C1 segment of cervical spinal cord (tissue), 14 donors: ENCODE measurements around the gene CHCHD3.
"Not testable (repeated sequence)": the region's sequence is repeated elsewhere in the genome, so short reads cannot be mapped to it uniquely, and the experiment has no call there.

Source experiments
- DNase-seq, 14 donors: peaks; one replicate each; lab custom pipeline; 2025; lab: John Stamatoyannopoulos, UW

Gene CHCHD3

DNA sequence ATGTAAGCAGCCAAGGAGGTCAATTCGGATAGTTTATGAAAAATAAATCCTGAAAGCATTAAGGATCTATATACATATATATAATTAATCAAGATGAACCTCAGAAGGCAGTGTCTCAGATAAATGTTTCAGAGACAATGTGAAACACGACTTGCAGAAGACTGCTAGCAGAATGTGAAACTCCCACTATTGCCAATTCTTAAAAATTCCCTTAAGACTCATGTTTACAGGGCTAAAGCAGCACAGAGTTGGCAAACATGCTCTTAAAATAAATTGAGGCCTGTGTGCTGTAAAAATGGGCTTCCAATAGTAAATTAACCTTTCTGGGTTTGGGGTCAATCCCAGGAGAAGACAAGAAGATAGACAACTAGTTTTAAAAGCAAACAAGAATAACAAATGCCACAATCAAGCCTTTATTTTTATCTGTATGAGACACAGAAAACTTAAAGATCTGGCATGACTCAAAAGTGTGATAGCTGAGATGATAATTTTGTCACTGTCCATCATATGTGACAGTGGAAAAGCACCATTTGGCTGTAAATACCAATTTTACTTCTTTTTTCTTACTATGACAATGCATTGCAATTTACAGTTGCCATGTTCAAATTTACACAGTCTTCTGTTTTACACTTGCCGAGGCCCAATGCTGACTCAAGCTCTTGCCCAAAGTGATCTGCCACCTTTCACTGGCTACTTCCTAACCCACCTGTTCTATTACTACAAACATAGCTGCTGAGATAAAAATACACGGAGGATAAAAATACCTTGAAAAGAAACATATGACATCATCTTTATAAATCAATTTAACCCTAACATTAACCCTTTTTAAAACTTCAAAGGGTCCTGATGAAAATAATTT, 78.6 kb downstream of the CHCHD3 start:
- DNase-seq: no peak

GRCh38 chr7:133001727-133002126, 80.2 kb downstream of the CHCHD3 start:
- DNase-seq: no peak

GRCh38 chr7:132999845-133000244, 82.0 kb downstream of the CHCHD3 start:
- DNase-seq: no peak

DNA sequence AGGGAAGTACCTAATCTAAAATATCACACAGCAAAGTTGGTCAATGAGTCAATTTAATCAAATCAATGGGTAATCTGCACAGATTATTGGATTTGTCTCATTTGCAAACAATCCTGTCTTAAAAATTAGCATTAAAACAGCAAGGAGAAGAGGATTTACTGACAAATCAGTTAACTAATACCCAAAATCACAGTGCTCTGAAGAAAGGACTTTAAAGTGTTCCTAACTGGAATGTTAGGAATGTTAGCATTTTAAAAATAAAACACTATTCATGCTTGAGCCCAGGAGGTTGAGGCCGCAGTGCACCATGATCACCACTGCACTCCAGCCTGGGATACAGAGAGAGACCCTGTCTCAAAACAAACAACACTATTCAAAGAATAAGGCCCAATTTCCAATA, 83.1 kb downstream of the CHCHD3 start:
- DNase-seq: no peak

DNA sequence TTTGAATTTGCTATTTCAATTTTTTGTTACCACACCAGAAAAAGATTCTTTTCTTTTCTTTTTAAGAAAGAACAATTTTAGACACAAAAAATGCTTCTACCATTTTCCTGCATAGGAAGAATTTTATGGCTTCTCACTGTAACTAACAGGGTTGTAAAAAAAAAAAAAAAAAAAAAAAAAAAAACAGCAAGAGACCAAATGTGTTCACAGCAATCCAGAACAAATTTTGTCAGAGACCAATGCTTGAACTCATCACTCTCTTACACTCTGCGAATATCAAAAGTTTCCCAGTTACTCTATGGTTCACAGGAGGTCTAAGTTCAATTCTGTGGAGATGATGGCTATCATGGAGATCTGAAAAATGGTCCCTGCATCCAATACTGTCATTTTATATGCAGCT, 84.4 kb downstream of the CHCHD3 start:
- DNase-seq: no peak

DNA sequence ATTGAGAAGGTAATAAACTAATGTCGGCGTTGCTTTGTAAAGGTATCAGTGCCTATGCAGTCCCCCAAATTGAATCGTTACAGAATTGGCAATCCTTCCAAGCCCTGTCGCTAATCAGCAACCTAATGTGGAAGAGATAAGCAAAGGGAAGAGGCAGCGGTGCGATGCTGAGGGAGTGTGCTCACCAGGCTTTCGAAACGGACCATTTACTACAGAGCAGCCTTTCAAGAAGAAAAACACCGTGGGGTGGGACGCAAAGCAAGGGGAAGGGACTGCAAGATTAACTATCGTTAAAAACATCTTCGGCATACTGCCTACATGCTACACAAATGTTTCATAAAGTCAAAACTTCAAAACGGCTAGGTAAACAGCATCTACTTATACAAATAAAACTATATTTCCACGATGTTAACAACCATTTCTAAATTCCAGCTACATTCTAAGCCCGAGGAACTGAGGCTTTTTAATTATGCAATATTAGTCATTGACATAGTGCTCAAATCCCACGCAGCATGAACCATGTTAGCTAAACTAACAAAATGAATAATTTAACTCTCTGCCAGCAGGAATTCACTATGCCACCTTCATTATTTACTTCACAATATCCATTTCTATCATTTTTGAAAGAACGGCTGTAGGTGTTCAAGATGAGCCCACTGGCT, 85.2 kb downstream of the CHCHD3 start:
- DNase-seq: no peak

GRCh38 chr7:132993377-132994013, 88.4 kb downstream of the CHCHD3 start:
- DNase-seq: no peak

GRCh38 chr7:132991615-132992587, 90.0 kb downstream of the CHCHD3 start:
- peak in 4 of 14 donors; percentile 0 to 26 (median 4) for DNase-seq

GRCh38 chr7:132988117-132988516, 93.8 kb downstream of the CHCHD3 start:
- no peak for DNase-seq

- no peak for DNase-seq
Measured at GRCh38 chr7:132980402-132980801, 101.5 kb downstream of the CHCHD3 start.

GRCh38 chr7:132979524-132979923, 102.4 kb downstream of the CHCHD3 start:
- no peak for DNase-seq

- DNase-seq: no peak
Measured at GRCh38 chr7:132977234-132977633, 104.7 kb downstream of the CHCHD3 start.

DNA sequence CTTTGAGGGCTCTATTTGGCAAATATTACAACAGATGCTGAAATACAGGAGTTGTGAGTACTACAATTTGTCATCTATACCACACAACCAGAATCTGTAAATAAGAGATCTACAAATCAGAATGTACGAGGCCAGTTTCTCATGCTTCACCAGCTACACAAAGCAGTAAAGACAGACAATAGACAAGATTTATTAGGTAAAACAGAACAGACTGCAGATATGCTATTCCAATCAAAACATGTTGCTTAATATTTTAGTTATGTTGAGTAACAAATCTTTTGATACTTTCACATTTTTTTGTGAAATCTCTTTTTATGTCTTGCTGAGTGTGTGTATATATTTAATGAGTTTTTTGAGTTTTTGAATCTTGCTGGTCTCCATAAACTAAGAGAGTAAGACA, 109.1 kb downstream of the CHCHD3 start:
- DNase-seq: no peak

GRCh38 chr7:132970257-132970656, 111.6 kb downstream of the CHCHD3 start:
- DNase-seq: no peak

GRCh38 chr7:132969520-132969919, 112.4 kb downstream of the CHCHD3 start:
- DNase-seq: no peak

DNA sequence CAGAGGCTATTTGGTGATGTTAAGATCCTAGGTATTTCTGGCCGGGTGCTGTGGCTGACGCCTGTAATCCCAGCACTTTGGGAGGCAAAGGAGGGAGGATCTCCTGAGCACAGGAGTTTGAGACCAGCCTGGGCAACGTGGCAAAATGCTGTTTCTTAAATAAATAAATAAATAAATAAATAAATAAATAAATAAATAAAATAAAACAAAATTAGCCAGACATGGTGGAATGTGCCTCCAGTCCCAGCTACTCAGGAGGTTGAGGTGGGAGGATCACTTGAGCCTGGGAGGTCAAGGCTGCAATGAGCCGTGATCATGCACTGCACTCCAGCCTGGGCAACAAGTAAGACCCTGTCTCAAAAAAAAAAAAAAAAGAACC, 114.4 kb downstream of the CHCHD3 start:
- not testable (repeated sequence) for DNase-seq

DNA sequence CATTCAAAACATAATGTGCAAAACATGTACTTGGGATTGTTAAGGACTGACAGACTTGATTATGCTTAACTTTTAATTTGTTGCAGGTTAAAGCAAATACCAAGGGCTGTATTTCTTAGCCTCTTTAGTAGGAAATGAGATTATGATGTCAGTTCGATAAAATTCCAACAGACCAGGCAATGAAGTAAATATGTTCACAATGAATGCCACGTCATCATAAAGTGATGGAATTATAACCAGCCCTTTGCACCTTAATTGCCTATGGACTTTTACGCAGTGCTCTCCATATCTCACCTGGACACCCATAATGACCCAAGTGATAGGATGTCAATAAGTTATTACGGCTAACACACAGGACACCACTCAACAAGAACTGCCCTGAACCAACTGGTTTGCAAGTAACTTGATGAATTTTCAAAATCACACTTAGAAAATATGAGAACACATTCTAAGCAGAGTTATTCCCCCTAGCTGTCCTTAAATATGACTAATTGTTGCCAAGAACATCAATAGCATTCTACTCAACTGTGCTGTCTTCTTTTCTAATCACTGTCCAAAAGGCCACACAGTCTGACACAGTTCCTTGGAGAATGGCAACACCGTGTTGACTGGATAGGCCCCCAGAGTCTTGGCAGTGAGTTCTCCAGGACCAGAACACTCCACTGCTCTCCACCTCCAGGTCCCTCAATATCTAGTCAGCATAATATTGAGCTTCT, 115.0 kb downstream of the CHCHD3 start:
- no peak for DNase-seq

- no peak for DNase-seq
Measured at GRCh38 chr7:132965951-132966350, 115.9 kb downstream of the CHCHD3 start.

GRCh38 chr7:132964876-132965275, 117.0 kb downstream of the CHCHD3 start:
- no peak for DNase-seq

DNA sequence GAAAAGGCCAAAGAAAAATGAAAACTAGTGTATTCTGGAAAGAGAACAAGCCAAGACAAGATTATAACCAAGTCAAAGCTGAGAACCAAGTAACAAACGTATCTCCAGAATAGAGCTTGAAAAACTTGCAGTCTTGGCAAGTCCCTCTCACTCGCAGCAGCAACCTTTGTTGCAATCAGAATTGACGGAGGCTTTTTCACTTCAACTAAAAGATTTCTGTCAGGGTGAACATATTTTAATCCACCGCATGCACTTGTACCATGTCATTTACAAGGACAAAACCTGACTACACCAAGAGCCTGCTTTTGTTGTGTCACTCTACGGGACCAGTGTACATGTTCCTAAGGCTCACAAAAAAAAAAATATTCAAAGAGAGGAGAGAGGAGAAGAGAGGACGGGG, 122.0 kb downstream of the CHCHD3 start:
- no peak for DNase-seq

- no peak for DNase-seq
Measured at GRCh38 chr7:132956556-132956955, 125.3 kb downstream of the CHCHD3 start.
